Left hindlimb (tissue), 1 donor: ENCODE data around the gene TENM4.

ENCODE experiments used
- DNase-seq: peaks from one replicate; pipeline ENCODE4 v3.0.0-alpha.2; 2018

Gene TENM4

DNA sequence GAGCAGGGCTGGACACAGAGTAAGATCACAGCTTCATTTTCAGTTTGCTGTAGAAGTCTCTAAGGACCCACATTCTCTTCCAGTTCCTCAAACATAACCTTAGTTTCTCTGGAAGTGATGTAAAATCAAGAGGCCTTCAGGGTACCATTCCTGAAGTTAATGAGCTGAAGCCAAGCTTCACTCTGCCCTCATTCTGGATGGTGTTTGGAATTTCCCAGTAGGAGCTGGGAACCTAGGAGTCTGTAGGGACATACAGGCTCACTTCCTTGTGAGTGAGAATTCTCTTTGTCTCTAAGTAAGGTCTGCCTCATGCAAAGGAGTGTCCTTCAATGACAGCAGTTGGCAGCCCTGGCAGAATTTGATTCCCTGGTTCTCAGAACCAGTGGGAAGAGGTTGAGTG is 723.8 kb downstream of the TENM4 start:
- no peak for DNase-seq

DNA sequence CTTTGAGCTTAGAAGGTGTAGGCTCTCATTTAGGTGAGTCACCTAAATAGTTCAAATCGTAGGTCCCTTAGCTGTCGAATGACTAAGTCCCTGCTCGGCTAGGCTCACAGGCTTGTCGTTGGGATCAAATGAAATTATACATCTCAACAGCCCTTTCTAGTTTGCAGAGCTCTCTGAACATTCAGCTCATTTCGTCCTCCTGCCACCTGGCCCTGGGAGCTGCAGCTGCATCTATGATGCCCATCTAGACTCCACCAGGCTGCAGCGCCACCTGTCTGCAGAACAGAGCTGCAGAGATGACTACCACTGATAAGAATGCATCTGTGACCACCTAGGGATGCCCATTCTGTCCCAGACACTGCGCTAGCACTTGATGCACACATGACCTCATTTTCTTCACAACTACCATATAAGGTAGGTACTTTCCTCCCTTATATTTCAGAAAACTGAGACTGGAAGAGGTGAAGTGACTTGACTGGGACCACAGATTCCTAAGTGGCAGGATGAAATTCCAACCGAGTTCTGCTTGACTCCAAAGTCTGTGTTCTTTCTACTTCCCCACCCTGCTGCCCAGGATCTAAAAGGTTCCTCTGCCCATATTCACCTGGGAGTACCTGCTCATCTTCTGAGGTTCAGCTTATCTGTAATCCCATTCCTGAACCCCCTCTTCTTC is 725.1 kb downstream of the TENM4 start:
- DNase-seq, result no peak

DNA sequence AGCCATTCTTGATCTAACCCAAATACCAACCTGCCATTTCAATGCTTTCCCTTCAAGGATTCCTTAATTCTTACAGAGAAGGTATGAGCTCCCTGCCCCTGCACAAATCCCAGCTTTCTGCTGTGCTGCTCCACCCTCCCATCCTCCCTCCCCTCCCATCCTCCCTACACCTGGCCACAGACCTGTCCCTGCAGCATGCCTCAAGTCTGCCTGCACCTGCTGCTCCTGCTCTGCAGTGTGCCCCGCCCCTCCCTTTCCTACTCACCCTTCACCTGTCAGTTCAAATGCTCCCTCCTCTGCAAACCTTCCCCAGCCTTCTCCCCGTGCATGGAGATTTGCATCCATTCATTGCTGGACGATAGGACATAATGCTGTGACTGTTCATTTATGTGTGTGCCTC is 726.3 kb downstream of the TENM4 start:
- DNase-seq, result no peak

DNA sequence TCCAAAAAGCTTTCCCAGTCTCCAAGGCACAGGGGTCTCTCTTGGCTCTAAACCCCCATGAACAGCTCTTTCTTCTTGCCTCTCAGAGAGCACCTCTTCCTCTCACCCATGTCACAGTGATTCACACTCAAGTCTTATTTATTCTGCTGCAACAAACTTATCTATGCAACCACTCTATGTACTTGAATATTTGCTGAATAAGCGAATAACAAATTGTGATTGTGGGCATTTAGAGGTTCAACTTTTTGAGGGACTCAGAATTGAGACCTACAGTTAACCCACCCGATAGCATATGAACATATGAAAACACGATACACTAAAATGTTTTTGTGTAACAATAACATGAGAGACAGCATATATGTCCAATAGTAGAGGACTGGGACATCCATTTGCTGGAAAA is 729.1 kb downstream of the TENM4 start:
- DNase-seq, result no peak

DNA sequence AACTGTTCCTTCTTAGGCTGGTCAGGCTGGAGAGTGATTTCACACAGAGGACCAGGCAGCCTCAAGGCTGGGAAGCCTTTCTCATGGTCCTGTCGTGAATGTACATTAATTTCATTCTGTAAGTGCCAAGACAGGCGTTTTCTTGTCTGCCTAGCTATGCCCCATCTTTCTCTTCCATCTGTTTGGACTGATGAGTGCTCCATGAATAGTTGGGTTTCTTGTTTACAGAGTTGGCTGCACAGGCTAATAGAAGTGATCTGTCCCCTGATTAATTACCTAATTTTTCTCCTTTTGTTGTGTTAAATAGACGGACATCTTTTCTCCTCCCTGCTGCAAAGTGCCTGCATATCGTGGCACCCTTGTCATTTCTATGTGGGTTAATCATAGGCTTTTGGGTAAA is 730.4 kb downstream of the TENM4 start:
- no peak for DNase-seq

DNA sequence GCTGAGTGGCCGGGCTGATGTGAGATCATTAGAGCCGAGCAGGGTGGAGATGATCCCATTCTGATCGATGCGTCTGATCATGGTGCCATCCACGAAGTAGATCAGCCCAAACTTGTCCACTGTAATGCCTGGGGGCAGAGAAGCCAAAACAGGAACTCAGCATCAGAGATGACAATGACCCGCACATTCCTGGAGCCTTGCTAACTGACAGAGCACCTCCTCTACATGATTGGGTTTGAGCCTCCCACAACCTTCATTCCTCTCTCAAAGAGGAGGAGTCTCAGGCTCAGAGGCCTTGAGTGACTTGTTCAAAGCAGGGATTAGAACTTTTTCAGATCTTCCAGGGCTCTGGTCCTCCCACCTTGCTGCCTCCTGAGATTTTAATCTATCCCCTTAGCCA is 732.4 kb downstream of the TENM4 start:
- DNase-seq, result no peak

DNA sequence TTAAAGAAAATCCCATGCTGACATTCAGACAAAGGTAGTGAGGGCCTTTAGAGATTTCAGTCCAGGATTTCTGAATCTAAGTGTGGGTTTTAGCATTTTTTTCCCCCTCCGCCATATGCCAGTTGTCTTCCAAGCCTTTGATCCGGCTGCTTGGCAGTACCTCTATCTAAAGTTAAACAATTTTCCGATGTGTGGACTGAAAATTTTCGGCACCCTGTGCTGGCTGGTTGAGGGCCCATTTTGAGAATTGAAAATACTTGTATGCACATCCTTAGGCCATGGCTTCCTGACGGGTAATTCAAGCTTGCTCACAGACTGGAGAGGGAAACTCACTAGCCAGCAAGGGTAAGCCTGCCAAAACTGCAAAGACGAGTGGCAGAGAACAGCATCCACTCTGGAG is 734.3 kb downstream of the TENM4 start:
- DNase-seq, result no peak

DNA sequence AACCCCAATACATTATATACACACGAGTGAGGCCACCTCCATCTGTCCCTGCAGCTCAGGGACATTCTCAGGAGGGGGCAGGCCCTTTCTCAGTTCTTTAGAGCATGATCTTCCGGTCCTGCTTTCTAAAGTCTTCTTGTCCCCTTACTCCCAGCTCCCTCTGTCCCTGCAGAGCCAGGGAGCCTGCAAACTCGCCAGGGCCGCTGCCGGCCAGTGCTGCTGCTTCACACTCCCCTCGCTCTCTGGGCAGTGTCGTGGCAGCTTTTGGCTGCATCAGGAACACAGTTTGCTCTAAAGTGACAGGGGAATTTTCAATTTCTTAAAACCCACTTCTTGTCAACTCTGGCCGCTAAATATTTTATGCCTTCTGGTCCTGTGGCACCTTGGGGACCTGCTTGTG is 736.0 kb downstream of the TENM4 start:
- no peak for DNase-seq

DNA sequence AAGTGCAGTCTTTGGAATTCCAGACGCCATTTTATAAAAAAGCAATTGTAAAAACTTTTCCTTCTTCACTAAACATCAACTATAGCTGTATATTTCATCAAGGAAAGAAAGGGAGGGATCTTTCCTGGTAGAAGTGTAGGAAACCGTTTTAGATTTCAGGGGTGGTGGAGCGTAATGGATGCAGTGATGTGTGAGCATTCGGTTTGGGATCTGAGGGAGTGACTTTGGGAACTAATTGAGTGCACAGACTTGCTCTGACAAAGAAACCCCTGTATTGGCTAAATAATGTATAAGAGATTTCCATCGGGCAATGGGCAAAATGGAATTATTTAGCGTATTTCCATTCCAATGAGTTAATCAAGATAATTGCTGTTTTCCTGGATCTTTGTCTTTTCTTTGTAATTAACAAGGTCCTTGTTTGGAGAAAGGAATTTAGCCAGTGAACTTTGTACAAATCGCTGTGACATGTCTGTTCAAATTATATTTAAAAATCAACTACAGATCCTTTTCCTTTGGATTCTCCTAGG is 741.2 kb downstream of the TENM4 start:
- no peak for DNase-seq

DNA sequence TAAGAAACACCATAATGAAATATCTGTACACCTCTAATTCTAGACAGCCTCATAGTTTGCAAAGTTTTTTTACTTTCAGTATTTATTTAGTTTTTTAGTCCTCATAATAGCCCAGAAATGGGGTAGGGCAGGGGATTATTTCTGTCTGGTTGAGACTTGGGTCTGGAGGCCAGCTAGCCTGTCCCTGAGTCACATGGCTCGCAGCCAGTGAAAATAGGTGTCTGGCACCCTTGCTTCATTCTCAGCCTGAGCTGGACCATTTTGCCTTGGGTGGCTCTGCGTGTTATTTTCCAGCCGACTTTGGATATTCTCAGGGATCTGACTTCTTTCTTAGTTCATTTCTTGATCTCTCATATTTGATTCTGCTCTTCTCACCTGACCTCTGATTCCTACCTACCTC is 742.2 kb downstream of the TENM4 start:
- no peak for DNase-seq

DNA sequence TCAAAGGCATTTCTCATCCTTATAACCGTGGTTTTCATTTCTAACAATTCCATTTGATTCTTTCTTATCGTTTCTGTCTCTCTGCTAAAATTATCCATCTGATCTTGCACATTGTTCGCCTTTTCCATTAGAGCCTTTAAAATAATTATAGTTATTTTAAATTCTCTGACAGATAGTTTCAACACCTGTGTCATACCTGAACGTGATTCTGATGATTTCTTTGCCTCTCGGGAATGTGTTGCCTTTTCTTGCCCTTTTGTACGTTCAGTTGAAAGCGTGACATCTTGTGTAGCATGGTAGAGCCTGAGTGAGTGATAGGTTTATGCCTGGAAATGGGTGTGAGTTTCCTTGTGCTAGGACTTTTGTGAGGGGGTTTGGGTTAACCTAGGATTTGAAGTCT is 744.7 kb downstream of the TENM4 start:
- no peak for DNase-seq

DNA sequence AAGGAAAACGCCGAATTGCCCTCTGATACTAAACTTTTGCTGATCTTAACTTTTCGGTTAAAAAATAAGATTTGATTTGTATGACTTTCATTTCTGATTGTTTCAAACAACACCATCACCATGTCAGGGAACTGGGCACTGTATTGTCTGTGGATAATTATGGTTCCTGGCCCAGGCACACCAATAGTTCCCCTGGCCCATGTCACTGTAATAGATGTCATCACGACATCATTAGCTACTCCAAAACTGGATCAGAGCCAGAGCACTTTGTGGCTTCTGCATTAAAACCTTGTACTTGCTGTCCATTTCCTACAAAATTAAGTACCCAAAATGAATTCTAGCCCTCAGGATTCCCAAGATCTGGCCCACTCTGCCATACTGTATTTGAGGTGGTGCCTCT is 746.7 kb downstream of the TENM4 start:
- DNase-seq, result no peak

DNA sequence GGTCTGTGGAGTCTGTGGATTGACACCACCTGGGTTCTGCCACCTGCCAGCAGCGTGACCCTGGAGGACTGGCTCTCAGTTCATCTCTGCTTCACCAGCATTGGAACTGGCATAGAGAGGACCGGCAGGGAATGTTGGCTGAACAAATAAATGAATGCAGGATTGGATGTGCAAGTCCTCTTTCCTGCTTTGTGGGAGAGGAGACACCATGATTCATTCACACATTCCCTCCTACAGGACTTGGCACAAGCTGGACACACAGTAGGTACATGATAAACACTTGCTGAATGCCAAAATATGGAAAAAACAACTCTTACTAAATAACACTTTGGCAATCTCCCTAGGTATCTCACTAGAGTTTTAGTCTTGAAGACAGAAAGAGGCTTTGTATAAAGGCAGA is 749.6 kb downstream of the TENM4 start:
- DNase-seq, result no peak

DNA sequence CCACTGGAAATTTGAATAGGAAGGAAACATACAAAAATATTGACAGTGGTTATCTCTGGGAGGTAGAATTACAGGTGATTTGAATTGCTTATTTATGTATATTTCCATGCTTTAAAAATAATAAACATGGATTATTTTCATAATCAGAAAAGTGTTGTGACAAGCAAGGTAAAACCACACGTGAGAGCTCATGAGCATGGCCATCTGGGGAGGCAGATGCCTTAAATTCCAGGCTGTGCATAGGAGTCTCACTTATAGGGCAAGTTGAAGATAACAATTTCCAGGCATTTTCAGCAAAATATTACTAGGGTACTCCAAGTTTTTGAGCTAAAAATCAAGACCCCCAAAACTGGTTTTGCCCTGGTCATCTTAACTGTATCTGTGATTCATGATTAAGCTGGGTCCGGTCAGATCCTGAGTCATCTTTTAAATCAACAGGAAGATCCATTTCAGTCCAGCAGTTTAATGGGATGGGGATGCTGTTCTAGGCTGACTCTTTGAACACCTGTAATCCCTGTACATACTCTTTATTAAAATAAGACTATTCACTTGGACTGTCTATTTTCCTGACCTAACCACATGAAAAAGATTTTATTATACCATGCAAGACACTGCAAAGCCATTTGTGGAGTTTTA is 750.4 kb downstream of the TENM4 start:
- no peak for DNase-seq

DNA sequence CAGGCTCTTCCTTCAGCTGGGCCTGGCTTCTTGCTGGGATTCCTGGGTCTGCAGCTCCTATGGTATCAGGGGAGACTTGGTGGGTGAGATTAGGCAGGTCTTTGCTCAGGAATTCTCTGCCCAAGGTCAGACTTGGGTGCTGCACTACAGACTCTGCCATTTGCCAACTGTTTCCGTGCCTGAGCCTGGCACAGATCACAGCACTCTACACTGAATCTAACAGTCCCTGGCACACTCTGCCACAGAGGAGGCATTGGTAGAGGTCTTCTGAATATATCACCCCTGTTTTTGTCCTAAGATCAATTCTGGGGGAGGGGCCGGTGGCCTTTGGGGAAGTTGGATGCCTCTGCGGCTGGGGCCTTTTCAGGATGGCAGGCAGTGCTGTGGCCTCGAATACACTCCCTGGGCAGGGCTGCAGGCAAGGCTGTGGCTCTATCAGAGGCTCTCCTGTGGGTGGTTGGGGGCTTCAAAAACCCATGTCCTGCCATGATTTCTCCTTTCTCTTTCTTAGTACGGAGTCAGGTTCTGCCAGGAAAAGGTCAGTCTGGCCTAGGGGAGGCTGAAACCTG is 751.2 kb downstream of the TENM4 start:
- DNase-seq, result no peak

DNA sequence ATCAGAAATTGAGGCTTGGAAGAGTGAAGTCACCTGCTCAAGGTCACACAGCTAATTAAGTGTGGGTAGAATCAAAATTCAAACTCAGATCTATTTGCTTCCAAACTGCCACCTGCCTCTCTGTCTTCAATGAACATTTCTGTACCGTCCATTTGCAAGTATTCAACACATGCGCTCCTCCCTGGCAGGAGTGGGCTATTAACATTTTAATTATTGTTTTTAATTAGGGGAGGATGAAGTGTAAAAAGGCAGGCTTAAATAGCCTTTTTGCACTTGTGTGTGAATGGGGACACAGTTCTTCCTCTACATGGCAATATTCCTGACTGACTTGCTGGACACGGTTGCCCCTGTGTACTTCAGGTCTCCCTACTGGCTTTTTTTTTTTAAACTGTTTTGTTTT is 751.7 kb downstream of the TENM4 start:
- DNase-seq, result no peak

DNA sequence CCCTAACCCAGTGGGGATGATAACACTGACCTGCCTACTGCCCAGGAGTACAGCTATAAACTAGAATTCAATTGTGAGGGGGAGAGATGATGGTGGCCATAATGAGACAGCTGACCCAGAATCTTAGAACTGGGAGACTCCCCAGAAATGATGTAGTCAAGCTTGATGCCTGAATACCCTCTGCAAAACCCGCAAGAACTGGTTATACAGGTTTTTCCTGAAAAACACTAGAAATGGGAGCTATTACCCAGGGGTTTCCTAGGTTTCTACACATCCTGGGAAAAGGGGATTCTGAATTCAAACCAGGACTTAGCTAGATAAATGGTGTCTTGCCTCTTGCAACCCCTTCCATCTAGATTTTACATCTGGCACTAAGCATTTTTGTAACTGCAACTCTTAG is 752.4 kb downstream of the TENM4 start:
- no peak for DNase-seq

DNA sequence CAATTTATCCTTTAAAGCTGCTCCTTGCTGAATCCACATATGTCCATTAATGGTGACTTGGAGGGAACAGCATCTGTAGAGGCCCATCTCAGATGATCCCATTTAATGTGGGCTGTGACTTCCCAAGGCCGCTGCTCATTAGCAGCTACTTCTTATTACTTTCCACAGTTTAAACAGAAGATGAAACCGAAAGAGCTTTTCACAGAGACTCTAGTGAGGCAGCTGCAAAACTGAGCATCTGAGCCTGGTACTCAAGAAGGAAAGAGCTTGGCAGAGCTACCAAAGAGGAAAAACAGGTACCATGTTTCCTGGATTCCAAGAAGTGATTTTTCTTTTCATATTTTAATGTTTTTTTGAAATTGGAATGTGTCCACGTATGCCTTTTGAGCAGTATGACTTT is 755.7 kb downstream of the TENM4 start:
- no peak for DNase-seq

DNA sequence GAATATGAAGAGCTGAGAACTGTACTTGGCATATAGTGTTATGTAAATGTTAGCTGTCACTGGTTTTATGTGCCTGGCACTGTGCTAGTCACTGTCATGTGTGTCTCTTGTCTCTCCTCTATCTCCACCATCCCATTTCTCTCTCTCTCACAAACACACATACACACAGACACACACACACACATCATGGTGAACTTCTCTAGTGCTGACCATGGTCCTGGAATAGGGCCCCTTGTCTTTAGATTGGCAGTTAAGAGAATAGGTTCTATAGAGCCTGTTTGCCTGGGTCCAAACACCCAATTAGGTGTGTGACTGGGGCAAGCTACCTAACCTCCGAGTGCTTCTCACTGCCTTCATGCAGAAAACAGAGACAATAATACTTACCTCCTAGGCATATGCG is 756.5 kb downstream of the TENM4 start:
- no peak for DNase-seq

DNA sequence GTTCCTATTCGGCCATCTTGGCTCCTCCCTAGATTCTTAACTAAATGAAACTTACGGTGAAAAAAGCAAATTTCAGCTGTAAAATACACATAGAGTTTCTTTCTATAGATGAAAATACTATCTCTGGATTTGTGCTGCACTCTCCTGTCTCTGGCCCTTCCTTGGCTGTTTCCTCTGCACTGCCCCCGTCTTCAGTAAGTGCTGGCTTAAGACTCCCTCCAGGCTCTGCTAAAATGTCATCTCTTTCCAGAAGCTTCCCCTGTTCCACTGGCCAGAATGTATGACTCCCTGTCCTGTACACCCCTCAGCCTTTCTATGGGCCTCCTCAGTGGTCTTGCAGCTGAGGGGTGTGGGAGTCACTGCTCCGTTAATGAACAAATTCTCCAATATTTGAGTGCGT is 757.1 kb downstream of the TENM4 start:
- DNase-seq, result no peak

DNA sequence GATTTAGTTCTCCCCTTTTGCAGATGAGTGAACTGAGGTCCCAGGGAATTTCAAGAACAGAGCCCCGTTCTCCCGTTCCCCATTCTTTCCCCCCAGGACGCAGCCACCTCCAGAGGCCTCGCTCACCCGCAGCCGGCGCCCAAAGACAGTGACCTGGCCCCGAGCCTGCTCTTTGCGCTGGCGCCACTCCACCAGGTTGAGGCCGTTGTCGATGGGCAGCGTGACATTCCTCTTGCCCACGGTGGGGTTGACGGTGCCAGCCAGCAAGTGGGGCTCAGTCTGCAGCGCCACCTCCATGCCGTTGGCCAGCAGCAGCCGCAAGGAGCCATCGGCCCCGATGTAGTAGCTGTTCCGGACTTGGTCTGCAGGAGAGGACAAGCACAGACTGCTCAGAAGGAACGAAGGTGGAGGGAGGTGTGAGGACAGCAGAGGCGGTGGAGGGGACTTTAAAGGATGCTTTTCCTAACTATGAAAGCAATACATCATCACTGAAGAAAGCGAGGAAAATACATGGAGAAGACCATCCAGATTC is 764.7 kb downstream of the TENM4 start:
- DNase-seq, result no peak

DNA sequence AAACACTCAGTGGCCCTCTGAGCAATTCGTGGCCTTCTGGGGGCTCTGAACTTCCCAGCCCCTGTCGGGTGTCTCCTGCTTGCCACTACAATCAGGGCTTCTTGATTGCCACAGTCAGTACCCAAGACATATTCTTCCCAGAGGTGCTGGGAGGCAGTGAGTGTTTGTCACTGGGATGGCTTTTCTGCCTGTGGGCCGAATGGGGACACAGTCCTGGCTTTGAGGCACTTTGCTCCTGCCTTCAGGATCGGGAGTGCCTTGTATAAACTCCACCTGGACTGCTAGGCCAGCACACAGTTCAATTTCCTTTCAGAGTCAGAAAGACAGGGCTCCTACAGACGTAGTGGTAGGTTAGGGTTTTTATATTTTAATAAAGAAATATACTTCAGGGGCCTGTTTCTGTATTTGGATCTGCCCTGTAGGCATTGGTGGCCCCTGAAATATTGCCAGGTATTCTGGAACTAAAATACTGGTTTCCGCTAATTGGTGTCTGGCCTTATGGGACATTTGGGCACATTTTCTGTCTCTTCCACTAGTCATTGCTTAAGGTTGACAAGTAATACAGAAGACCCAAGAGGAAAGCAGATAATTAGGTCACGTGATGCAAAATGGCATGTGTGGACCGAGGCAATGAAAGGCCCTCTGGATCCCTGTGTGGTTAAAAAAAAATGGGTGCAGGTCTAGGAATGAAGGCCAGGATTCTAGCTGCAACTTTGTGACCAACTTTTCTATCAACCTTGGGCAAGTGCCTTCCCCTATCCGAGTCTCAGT is 767.8 kb downstream of the TENM4 start:
- DNase-seq, result no peak

DNA sequence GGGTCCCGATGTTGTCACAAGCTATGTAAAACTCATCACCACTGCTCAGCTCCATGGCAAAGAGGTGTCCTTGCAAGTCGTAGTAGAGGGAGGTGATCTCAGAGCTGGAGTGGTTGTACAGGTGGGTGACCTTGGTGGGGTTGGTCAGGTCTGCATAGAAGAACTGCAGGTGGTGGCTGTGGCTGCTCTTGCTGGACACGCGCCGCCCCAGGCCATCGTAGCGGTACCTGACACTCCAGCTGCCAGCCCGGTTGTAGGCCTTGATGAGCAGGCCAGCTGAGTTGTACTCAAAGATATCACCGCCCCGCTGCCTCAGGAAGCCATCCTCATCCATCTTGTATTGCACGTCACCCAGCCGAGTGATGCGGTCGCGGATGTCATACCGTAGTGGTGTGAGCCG is 771.6 kb downstream of the TENM4 start:
- no peak for DNase-seq

DNA sequence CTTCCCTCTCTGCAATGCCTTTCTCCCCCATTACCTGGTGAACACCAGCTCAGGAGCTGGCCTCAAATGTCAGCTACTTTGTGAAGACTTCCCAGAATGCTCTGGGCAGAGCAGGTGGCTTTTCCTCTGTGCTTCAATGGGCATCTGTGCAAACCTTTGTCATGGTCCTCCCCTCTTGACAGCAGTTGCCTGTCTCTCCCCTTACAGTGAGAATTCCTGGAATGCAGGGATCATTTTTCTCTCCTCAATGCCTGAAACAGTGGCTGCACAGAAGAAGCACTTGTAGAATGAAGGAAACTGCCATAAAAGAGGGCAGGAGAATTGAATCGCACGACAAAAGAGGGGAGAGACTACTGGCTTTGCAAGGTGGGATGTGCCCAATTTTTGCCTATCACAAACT is 773.4 kb downstream of the TENM4 start:
- DNase-seq, result no peak
